Measurements from ENCODE around the gene EHD1. TPM values are rescaled to one million over a fixed set of nuclear protein-coding genes. Genes with fewer than 3 reads are reported as not detected.

EHD1 gene
- total and polyA plus RNA-seq, 9 of the 15 experiments (the other 6 are each of a cell fraction or from before 2014, with no cell fraction given): 0.46 to 65.0 (median 16.4) TPM

GRCh38 chr11:64862987-64863390 lies 15.4 kb downstream of the EHD1 start:
- Histone ChIP-seq H3K27me3 (ENCODE audit: control insufficient read depth in 2 of 2, insufficient read depth in 2 of 2, low read length in 2 of 2) (no peaks in the 10 kb centered on the region), H4K20me1 (replicated peaks; ENCODE audit: control insufficient read depth, insufficient read depth, low read length) (0 out of 2 replicates have a peak, but pooled peaks cover 3% of the 10 kb centered on the region), H3K27ac (ENCODE audit: extremely low read depth, low read depth, low read length) (no peak overlapping the region), H2AFZ (ENCODE audit: low read depth, low read length) (no peak overlapping the region), H3K79me2 (ENCODE audit: control insufficient read depth, insufficient read depth, low read length) (peaks cover 62% of the 10 kb centered on the region), H3K9me3 (replicated peaks; ENCODE audit: control insufficient read depth, insufficient read depth, low read depth, low read length) (no peaks in the 10 kb centered on the region), H3K36me3 (ENCODE audit: control insufficient read depth, insufficient read depth, low read length) (peaks cover 35% of the 10 kb centered on the region; the same call in 2 of the 3 replicates), H3K9ac (ENCODE audit: insufficient read depth in 1 of 2, low read depth in 2 of 2, low read length in 2 of 2) (peak overlapping the region in 1 of 2 experiments; percentile 86; a peak in 2 of 4 replicates), H3K4me2 (ENCODE audit: insufficient read depth, low read length) (no peak overlapping the region), H3K9me1 (ENCODE audit: control insufficient read depth, insufficient read depth, low read length) (peaks cover 3% of the 10 kb centered on the region), H3K4me1 (replicated peaks in 1 of 2; ENCODE audit: control insufficient read depth in 2 of 2, insufficient read depth in 2 of 2, low read length in 2 of 2) (peaks cover 15 to 41% of the 10 kb centered on the region in 2 experiments), H3K4me3 (no peak overlapping the region)
- ATAC-seq: no peak
- WGBS (ENCODE audit: insufficient coverage, low coverage, missing lambda C conversion rate): 82% methylated on average over 7 of the region's 9 CpGs
- ChIA-PET POLR2A (interaction anchor here (0.6 to 9.6 kb wide), 5 partner anchors 14 to 681 kb away, joined by 3 to 109 read pairs (median 4); partner anchors contain the start of gene EHD1), CTCF (ENCODE audit: low intra/inter-chr PET ratio) (no interaction called here)
- DNase-seq (ENCODE audit: extremely low read depth in 1 of 4, low spot score in 3 of 4): no peak
- intact Hi-C loops (cut with micrococcal nuclease) (no loop called here), in situ Hi-C loops (cut with MboI) (no loop called here)
- FAIRE-seq: no peak
- BruUV-seq (replicated peaks): no TSS peak
- TF ChIP-seq NR1H2 (CRISPR knock-in tag; IDR thresholded peaks at IDR 0.05): no peak
- TF ChIP-seq, protein P1, sequence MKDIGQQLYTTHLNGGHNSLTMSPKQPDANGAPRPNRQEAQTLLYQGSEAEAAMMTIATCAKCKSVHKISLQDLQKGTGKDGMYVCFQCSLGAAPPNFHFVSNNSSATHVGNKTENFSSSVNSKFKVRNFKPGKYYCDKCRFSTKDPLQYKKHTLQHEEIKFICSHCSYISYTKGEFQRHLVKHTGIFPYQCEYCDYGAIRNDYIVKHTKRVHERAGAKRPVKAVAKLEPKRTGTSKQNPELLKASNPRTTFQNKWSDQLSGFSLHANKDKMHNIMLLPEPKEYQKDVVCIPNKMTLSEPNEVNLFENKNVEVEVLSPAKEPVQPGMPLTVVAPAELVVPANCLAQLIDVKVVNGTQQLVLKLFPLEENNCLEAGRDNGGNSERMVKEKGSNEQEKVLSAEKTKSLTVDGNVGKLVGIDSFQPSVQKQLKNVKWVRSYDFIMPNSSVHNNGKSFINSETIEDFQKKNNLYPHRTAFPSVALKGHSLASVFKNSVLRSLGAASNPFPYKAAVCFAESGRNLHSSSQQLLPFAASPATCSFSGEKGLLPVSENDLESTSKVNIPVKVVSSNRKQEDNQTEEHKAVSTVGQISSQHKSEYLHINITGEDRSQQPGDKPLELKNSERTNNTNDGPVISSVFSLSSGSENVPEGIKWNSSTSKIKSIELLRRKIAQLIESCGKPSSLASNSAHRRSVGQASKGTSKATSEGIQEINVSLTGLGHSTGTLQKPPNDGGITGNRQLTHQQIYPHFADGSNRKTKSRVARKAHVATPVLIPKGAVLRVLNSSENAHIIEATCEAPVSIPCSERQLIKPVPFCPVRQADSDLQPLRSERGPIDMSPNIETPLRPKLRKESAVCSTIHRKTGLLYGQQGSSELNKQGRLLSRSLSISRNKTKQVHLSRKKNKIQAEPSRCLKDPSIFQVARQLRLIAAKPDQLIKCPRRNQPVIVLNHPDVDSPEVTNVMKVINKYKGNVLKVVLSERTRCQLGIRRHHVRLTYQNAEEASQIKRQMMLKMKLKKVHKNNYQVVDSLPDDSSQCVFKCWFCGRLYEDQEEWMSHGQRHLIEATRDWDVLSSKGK (CRISPR knock-in tag; IDR thresholded peaks at IDR 0.05): no peak
- TF ChIP-seq ETV1 (tag; conservative IDR thresholded peaks at IDR 0.05; ENCODE audit: low read depth): no peak
- TF ChIP-seq ZNF12 (CRISPR knock-in tag; IDR thresholded peaks at IDR 0.05): no peak
- no peak for TF ChIP-seq KLF16 (IDR thresholded peaks at IDR 0.05)
- TF ChIP-seq ID3 (CRISPR knock-in tag; IDR thresholded peaks at IDR 0.05): no peak
- TF ChIP-seq ID3 (tag; IDR thresholded peaks at IDR 0.05): no peak
- TF ChIP-seq RBM22 (IDR thresholded peaks at IDR 0.05; ENCODE audit: low read depth, low read length, poor library complexity, severe bottlenecking): no peak
- no peak for TF ChIP-seq NFRKB (IDR thresholded peaks at IDR 0.05; ENCODE audit: low read depth)
- TF ChIP-seq FUS (optimal IDR thresholded peaks at IDR 0.05; ENCODE audit: low read depth, low read length): no peak
- no peak for TF ChIP-seq ZNF830 (CRISPR knock-in tag; IDR thresholded peaks at IDR 0.05)
- no peak for TF ChIP-seq ZNF79 (CRISPR knock-in tag; IDR thresholded peaks at IDR 0.05; ENCODE audit: low read depth)
- no peak for TF ChIP-seq DNMT1 (IDR thresholded peaks at IDR 0.05)
- TF ChIP-seq STAT5A (IDR thresholded peaks at IDR 0.05; ENCODE audit: borderline replicate concordance, low read length): no peak
- no peak for TF ChIP-seq TEAD2 (tag; IDR thresholded peaks at IDR 0.05)
- TF ChIP-seq CAMTA2 (CRISPR knock-in tag; conservative IDR thresholded peaks at IDR 0.05): no peak
- no peak for TF ChIP-seq ETV6 (IDR thresholded peaks at IDR 0.05; ENCODE audit: borderline replicate concordance in 1 of 2, low read depth in 2 of 2, low read length in 1 of 2)
- TF ChIP-seq ETV6 (CRISPR knock-in tag; IDR thresholded peaks at IDR 0.05; ENCODE audit: borderline replicate concordance): no peak
- TF ChIP-seq, protein P2, sequence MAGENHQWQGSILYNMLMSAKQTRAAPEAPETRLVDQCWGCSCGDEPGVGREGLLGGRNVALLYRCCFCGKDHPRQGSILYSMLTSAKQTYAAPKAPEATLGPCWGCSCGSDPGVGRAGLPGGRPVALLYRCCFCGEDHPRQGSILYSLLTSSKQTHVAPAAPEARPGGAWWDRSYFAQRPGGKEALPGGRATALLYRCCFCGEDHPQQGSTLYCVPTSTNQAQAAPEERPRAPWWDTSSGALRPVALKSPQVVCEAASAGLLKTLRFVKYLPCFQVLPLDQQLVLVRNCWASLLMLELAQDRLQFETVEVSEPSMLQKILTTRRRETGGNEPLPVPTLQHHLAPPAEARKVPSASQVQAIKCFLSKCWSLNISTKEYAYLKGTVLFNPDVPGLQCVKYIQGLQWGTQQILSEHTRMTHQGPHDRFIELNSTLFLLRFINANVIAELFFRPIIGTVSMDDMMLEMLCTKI (IDR thresholded peaks at IDR 0.05; ENCODE audit: partially characterized antibody): no peak

All from K562 (cell line).